Lung (tissue), 12 donors: ENCODE data around the gene CSNK2A3. TPM values are rescaled to one million over a fixed set of nuclear protein-coding genes. Genes with fewer than 3 reads are reported as not detected.

Source experiments
- ATAC-seq: fragments of 200-7000 bp; cut with Tn5 transposase; one replicate; pipeline ENCODE4 v1.9.1; 2020; ENCODE audit warnings: moderate number of reproducible peaks; ENCODE audit not compliant: insufficient read depth, low FRiP score
- DNase-seq, 3 donors: peaks; one replicate each; pipeline ENCODE4 v3.0.0-alpha.2; 2013 to 2017
- H3K27ac ChIP-seq, 2 donors: one replicate each; pipeline ENCODE4 v1.5.1; 2013; ENCODE audit warnings: mild to moderate bottlenecking in 2 of 2, moderate library complexity in 2 of 2, control low read depth in 1 of 2, inconsistent platforms in 1 of 2, low read depth in 1 of 2, low read length in 1 of 2
- H3K27me3 ChIP-seq, 3 donors: one replicate each; pipeline ENCODE4 v1.5.1; 2013; ENCODE audit warnings: low read length in 2 of 3; ENCODE audit not compliant: control insufficient read depth in 3 of 3, insufficient read depth in 3 of 3
- H3K36me3 ChIP-seq, 4 donors: one replicate each; pipeline ENCODE4 v1.5.1; 2013; ENCODE audit warnings: low read length in 4 of 4, mild to moderate bottlenecking in 1 of 4, moderate library complexity in 1 of 4; ENCODE audit not compliant: control insufficient read depth in 4 of 4, insufficient read depth in 4 of 4
- H3K4me1 ChIP-seq, 5 donors: one replicate each; pipeline ENCODE4 v1.5.1; 2013; ENCODE audit warnings: low read length in 5 of 5, mild to moderate bottlenecking in 2 of 5, moderate library complexity in 1 of 5; ENCODE audit not compliant: control insufficient read depth in 5 of 5, insufficient read depth in 5 of 5
- H3K4me3 ChIP-seq: one replicate; pipeline ENCODE4 v1.5.1; 2013; ENCODE audit warnings: mild to moderate bottlenecking, control low read depth, moderate library complexity
- H3K9ac ChIP-seq, 2 donors: one replicate each; pipeline ENCODE4 v1.5.1; 2013; ENCODE audit warnings: low read length in 2 of 2, control low read depth in 1 of 2; ENCODE audit not compliant: insufficient read depth in 1 of 2
- H3K9me3 ChIP-seq, 4 donors: one replicate each; pipeline ENCODE4 v1.5.1; 2013; ENCODE audit warnings: low read length in 3 of 4, mild to moderate bottlenecking in 1 of 4, moderate library complexity in 1 of 4; ENCODE audit not compliant: control insufficient read depth in 4 of 4, insufficient read depth in 3 of 4
- WGBS, 2 donors: extraction: QIAGEN DNeasy Blood & Tissue Kit; methylation state at CpG; one replicate each; pipeline ENCODE4 v1.1.7; 2013; 5-methylcytosine and 5-hydroxymethylcytosine counted together
- polyA plus RNA-seq, 2 donors: library from polyadenylated mRNA; stranded (reverse); fragments of 200-250 nt; gene quantifications; one replicate each; pipeline ENCODE4 v1.2.1, GENCODE V29; 2013
- total RNA-seq, 2 donors: library from RNA; depleted of rRNA in 1 of 2; stranded (reverse); fragments of >200 nt in 1 of 2; gene quantifications; one replicate each; pipeline ENCODE4 v1.2.1, GENCODE V29; 2014 to 2021
- TF ChIP-seq, protein P1 (sequence below): IDR thresholded peaks from 2 replicates; pipeline ENCODE4 v1.5.1; 2012; ENCODE audit warnings: mild to moderate bottlenecking; ENCODE audit errors: control extremely low read depth, extremely low read depth
- donor health status: control.
- donor health status: control.
- donor health status: Bipolar disorder and iron deficiency.
- donor health status: healthy.
- donor health status: DM: yes; HTN: yes; CAD: no.

Gene CSNK2A3
- total and polyA plus RNA-seq, 4 donors: 0.39 to 3.7 (median 1.6) TPM

GRCh38 chr11:11316651-11317230 is 36.3 kb downstream of the CSNK2A3 start:
- ATAC-seq: no peak
- DNase-seq: peak in 1 of 3 donors; percentile 12

GRCh38 chr11:11313902-11314692 is 39.0 kb downstream of the CSNK2A3 start:
- Histone ChIP-seq H3K27ac (peak overlapping the region; percentile 55 to 77), H3K9me3 (no peaks in the 10 kb centered on the region), H3K4me1 (peaks cover 5 to 24% (median 9%) of the 10 kb centered on the region in 5 donors), H3K4me3 (no peak overlapping the region), H3K9ac (no peak overlapping the region), H3K27me3 (no peaks in the 10 kb centered on the region), H3K36me3 (peaks cover 0 to 3% (median 0%) of the 10 kb centered on the region in 4 donors)
- ATAC-seq (peak; percentile 25), DNase-seq (peak in 1 of 3 donors; percentile 50)
- TF ChIP-seq, protein P1, sequence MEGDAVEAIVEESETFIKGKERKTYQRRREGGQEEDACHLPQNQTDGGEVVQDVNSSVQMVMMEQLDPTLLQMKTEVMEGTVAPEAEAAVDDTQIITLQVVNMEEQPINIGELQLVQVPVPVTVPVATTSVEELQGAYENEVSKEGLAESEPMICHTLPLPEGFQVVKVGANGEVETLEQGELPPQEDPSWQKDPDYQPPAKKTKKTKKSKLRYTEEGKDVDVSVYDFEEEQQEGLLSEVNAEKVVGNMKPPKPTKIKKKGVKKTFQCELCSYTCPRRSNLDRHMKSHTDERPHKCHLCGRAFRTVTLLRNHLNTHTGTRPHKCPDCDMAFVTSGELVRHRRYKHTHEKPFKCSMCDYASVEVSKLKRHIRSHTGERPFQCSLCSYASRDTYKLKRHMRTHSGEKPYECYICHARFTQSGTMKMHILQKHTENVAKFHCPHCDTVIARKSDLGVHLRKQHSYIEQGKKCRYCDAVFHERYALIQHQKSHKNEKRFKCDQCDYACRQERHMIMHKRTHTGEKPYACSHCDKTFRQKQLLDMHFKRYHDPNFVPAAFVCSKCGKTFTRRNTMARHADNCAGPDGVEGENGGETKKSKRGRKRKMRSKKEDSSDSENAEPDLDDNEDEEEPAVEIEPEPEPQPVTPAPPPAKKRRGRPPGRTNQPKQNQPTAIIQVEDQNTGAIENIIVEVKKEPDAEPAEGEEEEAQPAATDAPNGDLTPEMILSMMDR: no peak
- WGBS, 2 donors: 59 to 75% methylated on average over 6 of the region's 6 CpGs

More at GRCh38 chr11:11316651-11317230, 36.3 kb downstream of the CSNK2A3 start:
- H3K27ac ChIP-seq: no peak overlapping the region
- WGBS, 2 donors: 72 to 84% methylated on average over 3 of the region's 3 CpGs
- H3K4me1 ChIP-seq: peaks cover 5 to 21% (median 9%) of the 10 kb centered on the region in 5 donors
- H3K36me3 ChIP-seq: peaks cover 0 to 3% (median 0%) of the 10 kb centered on the region in 4 donors
- H3K9me3 ChIP-seq: no peaks in the 10 kb centered on the region
- H3K4me3 ChIP-seq: no peak overlapping the region
- H3K27me3 ChIP-seq: no peaks in the 10 kb centered on the region
- TF ChIP-seq, protein P1: no peak
- H3K9ac ChIP-seq: no peak overlapping the region

DNA sequence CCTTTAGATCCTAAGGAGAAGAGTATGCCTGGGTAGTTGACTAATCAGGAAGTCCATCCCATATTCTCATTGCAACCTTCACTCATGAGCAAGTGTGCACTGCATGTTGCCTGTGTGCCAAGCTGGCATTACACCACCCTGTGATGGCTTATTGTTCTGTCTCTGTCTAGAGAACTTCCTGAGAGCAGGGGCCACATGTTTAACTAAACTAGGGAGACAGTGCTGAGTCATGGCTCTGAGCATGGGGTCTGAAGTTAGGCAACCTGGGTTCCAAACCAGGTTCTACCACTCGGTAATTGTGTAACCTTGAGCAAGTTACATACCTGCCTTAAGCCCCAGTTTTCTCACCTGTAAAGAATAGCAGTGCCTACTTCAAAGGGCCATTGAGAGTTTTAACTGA is 39.6 kb downstream of the CSNK2A3 start:
- WGBS, 2 donors: 22 to 44% methylated on average over 1 of the region's 1 CpG
- H3K27ac ChIP-seq: peak overlapping the region; percentile 4 to 77
- no peak overlapping the region for H3K4me3 ChIP-seq
- peak; percentile 61 for ATAC-seq
- peaks cover 5 to 30% (median 9%) of the 10 kb centered on the region in 5 donors for H3K4me1 ChIP-seq
- TF ChIP-seq, protein P1: no peak
- peaks cover 0 to 4% (median 0%) of the 10 kb centered on the region in 4 donors for H3K36me3 ChIP-seq
- no peak overlapping the region for H3K9ac ChIP-seq
- peak in 1 of 3 donors; percentile 25 for DNase-seq
- H3K27me3 ChIP-seq: no peaks in the 10 kb centered on the region
- peaks cover 0 to 1% (median 0%) of the 10 kb centered on the region in 4 donors for H3K9me3 ChIP-seq
